ENCODE measurements around the gene RIC8A. TPM values are rescaled to one million over a fixed set of nuclear protein-coding genes. Genes with fewer than 3 reads are reported as not detected.

The RIC8A gene
- total and polyA plus RNA-seq, 8 donors: 29.7 to 49.3 (median 40.9) TPM

DNA sequence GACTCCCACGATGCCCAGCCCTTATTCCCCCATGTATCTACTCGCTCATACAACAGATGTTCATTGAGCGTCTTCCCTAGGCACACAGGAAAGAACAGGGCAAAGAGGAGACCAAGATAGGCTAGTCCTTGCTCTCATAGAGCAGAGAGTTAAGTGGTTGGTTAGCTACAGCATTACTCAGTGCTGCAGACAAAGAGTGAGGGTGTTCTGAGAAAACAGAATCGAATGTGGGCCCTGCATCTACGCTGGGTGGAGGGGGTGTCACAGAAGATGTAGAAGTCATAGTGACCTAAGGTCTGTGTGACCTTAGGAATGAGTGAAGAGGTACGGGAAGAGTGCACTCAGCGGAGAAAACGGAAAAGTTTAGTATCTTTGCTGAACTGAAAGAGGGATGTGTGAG lies 41.6 kb downstream of the RIC8A start:
- intact Hi-C loops (cut with DNase I): no loop called here
- 69 to 76% methylated on average over 8 of the region's 8 CpGs for WGBS, 2 donors
- no peak overlapping the region for H3K4me3 ChIP-seq
- ATAC-seq (no peak), FAIRE-seq (no peak), DNase-seq (no peak)
- H3K27me3 ChIP-seq: no peaks in the 10 kb centered on the region
- no peaks in the 10 kb centered on the region for H3K4me1 ChIP-seq
- no peaks in the 10 kb centered on the region for H3K9me3 ChIP-seq
- peaks cover 0 to 50% (median 10%) of the 10 kb centered on the region in 3 donors for H3K36me3 ChIP-seq
- H3K27ac ChIP-seq: no peak overlapping the region
- TF ChIP-seq, protein P1, sequence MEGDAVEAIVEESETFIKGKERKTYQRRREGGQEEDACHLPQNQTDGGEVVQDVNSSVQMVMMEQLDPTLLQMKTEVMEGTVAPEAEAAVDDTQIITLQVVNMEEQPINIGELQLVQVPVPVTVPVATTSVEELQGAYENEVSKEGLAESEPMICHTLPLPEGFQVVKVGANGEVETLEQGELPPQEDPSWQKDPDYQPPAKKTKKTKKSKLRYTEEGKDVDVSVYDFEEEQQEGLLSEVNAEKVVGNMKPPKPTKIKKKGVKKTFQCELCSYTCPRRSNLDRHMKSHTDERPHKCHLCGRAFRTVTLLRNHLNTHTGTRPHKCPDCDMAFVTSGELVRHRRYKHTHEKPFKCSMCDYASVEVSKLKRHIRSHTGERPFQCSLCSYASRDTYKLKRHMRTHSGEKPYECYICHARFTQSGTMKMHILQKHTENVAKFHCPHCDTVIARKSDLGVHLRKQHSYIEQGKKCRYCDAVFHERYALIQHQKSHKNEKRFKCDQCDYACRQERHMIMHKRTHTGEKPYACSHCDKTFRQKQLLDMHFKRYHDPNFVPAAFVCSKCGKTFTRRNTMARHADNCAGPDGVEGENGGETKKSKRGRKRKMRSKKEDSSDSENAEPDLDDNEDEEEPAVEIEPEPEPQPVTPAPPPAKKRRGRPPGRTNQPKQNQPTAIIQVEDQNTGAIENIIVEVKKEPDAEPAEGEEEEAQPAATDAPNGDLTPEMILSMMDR (IDR thresholded peaks at IDR 0.05): no peak

DNA sequence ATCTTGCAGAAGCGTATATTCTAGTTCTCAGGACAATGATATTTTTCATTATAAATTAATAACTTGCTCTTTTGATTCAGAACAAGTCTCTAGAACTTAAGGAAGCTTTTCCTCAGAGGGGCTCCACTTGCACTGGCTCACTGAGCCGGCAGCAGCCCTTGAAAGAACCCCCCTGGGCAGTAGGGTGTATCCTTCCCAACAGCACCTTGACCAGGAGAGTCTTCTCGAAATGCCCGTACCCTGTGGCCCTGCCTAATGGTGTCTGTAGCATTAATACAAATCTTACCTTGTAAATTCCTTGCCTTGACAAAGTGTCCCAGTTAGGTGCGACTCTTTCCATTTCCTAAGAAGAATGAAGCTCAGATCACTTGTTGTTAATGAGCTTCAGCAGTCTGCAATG lies 42.8 kb downstream of the RIC8A start:
- no peak for FAIRE-seq
- peaks cover 0 to 39% (median 10%) of the 10 kb centered on the region in 3 donors for H3K36me3 ChIP-seq
- no peak overlapping the region for H3K4me3 ChIP-seq
- H3K27ac ChIP-seq: no peak overlapping the region
- DNase-seq: no peak
- ATAC-seq: no peak
- WGBS, 2 donors: 86% methylated on average over 5 of the region's 5 CpGs
- H3K4me1 ChIP-seq: no peaks in the 10 kb centered on the region
- no peaks in the 10 kb centered on the region for H3K9me3 ChIP-seq
- no peaks in the 10 kb centered on the region for H3K27me3 ChIP-seq
- intact Hi-C loops (cut with DNase I): no loop called here
- TF ChIP-seq, protein P1 (IDR thresholded peaks at IDR 0.05): no peak

DNA sequence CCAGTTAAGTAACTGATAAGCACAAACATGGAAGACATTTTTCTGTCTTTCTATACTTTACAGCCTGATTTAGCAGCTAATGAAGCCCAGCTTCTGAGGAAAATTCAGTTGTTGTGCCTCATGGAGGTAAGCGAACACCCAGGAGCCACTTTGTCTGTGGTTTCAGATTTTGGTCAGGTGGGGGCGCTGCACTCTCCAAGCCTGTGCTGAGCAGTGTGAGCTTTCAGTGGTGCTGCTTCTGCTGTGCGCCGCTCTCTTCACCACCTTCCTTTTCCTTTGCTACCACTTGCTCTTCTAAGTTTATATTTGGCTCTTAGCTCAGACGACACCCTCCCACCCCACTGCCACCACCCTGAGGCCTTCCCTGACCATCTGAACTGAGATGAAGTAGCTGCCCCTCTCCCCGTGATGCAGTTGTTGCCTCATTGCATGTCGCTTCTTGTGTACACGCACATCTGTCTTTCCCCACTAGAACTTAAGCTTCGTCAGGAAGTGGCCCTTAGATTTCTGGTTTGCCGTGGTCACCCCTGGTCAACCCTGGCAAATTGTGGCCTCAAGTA lies 43.3 kb downstream of the RIC8A start:
- Histone ChIP-seq H3K4me3 (no peak overlapping the region), H3K36me3 (peaks cover 0 to 38% (median 10%) of the 10 kb centered on the region in 3 donors), H3K9me3 (no peaks in the 10 kb centered on the region), H3K27ac (no peak overlapping the region), H3K4me1 (no peaks in the 10 kb centered on the region), H3K27me3 (no peaks in the 10 kb centered on the region)
- TF ChIP-seq, protein P1 (IDR thresholded peaks at IDR 0.05): peak in 2 of 4 donors; percentile 31 to 45
- FAIRE-seq (no peak), DNase-seq (peak in 5 of 6 donors; percentile 31 to 74 (median 50)), ATAC-seq (peak; percentile 83 to 94 (median 86))
- intact Hi-C loops (cut with DNase I): no loop called here
- 82 to 83% methylated on average over 10 of the region's 10 CpGs for WGBS, 2 donors

DNA sequence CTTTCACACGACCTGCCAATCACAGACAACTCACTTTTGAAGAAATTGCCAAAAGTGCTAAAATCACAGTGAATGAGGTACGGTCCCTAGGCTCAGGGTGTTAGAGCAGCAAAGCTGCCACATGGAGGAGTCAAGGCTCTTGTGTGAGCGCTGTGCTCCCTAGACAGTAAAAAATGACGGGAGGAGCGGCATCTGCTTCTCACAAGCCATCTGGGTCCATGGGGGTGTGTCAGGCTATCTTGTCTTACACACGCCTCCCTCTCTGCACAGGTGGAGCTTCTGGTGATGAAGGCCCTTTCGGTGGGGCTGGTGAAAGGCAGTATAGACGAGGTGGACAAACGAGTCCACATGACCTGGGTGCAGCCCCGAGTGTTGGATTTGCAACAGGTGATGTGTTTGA lies 44.0 kb downstream of the RIC8A start:
- Histone ChIP-seq H3K27ac (no peak overlapping the region), H3K4me1 (no peaks in the 10 kb centered on the region), H3K27me3 (no peaks in the 10 kb centered on the region), H3K9me3 (no peaks in the 10 kb centered on the region), H3K4me3 (no peak overlapping the region), H3K36me3 (peaks cover 0 to 32% (median 10%) of the 10 kb centered on the region in 3 donors)
- no peak for ATAC-seq
- intact Hi-C loops (cut with DNase I): no loop called here
- TF ChIP-seq, protein P1 (IDR thresholded peaks at IDR 0.05): no peak
- 78 to 82% methylated on average over 10 of the region's 10 CpGs for WGBS, 2 donors
- no peak for FAIRE-seq
- DNase-seq: no peak

DNA sequence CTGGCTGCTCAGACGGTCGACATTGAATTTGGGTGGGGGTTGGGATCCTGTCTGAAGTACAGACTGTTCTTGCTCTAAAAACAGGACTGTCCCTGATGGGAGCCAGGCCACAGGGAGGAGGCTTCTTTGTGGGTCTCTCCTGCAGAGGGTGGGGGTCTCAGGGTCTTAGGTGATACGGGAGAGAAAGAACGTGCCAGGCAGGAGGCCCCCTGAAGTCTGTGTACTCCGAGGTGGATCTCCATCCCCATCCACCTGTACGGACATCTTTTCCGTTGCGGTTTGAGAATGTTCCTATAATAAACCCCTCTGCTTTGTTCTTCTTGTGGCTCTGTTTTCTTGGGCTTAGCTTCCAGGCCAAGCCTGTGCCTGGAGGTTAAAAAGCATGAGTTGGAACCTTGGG lies 45.2 kb downstream of the RIC8A start:
- TF ChIP-seq, protein P1 (IDR thresholded peaks at IDR 0.05): no peak
- DNase-seq: no peak
- no peaks in the 10 kb centered on the region for H3K9me3 ChIP-seq
- FAIRE-seq: no peak
- no peak for ATAC-seq
- 90 to 92% methylated on average over 8 of the region's 8 CpGs for WGBS, 2 donors
- no peaks in the 10 kb centered on the region for H3K4me1 ChIP-seq
- intact Hi-C loops (cut with DNase I): no loop called here
- H3K27ac ChIP-seq: no peak overlapping the region
- H3K4me3 ChIP-seq: no peak overlapping the region
- no peaks in the 10 kb centered on the region for H3K27me3 ChIP-seq
- H3K36me3 ChIP-seq: peaks cover 0 to 25% (median 3%) of the 10 kb centered on the region in 3 donors
